DOHH2 (cell line): ENCODE measurements around the gene THBS2.

Experiments used
- H3F3A ChIP-seq: fragments of 200-600 bp; sonication (generic), shearing (Covaris generic); 2 replicates; pipeline ENCODE4 v1.6.0; 2016; ENCODE audit warnings: antibody characterized with exemption, mild to moderate bottlenecking; ENCODE audit not compliant: control insufficient read depth, insufficient read depth
- H3K27ac ChIP-seq: fragments of 200-600 bp; sonication (generic); 2 replicates; pipeline ENCODE4 v1.5.1; 2014; ENCODE audit warnings: low read depth, mild to moderate bottlenecking, low read length, moderate library complexity
- H3K27me3 ChIP-seq: fragments of 200-600 bp; sonication (generic); 2 replicates; pipeline ENCODE4 v1.6.1; 2014; ENCODE audit warnings: mild to moderate bottlenecking, low read length, mixed read lengths; ENCODE audit not compliant: control insufficient read depth
- H3K36me3 ChIP-seq: fragments of 200-600 bp; sonication (generic); 2 replicates; pipeline ENCODE4 v1.6.1; 2014; ENCODE audit warnings: mild to moderate bottlenecking, low read length, moderate library complexity, mixed read lengths; ENCODE audit not compliant: control insufficient read depth
- H3K4me1 ChIP-seq: fragments of 200-600 bp; sonication (generic); 2 replicates; pipeline ENCODE4 v1.6.1; 2014; ENCODE audit warnings: mild to moderate bottlenecking, low read length, mixed read lengths; ENCODE audit not compliant: control insufficient read depth
- H3K4me2 ChIP-seq: fragments of 200-600 bp; sonication (generic); 2 replicates; pipeline ENCODE4 v1.6.0; 2014; ENCODE audit warnings: mild to moderate bottlenecking, low read length, moderate library complexity
- H3K4me3 ChIP-seq: fragments of 200-600 bp; sonication (generic); 2 replicates; pipeline ENCODE4 v1.5.1; 2014; ENCODE audit warnings: mild to moderate bottlenecking, low read length, mixed read lengths
- H3K79me2 ChIP-seq: fragments of 200-600 bp; sonication (generic); 2 replicates; pipeline ENCODE4 v1.6.1; 2014; ENCODE audit warnings: mild to moderate bottlenecking, low read length, mixed read lengths; ENCODE audit not compliant: control insufficient read depth
- H3K9me2 ChIP-seq: fragments of 200-600 bp; sonication (generic); replicated peaks from 2 replicates; pipeline ENCODE4 v1.6.1; 2014; ENCODE audit warnings: mild to moderate bottlenecking, low read length, mixed read lengths; ENCODE audit not compliant: control insufficient read depth
- H3K9me3 ChIP-seq: fragments of 200-600 bp; sonication (generic); 2 replicates; pipeline ENCODE4 v1.6.1; 2014; ENCODE audit warnings: antibody characterized with exemption, low read length, mixed read lengths; ENCODE audit not compliant: control insufficient read depth, insufficient read depth
- H4K20me1 ChIP-seq: fragments of 200-600 bp; sonication (generic); 2 replicates; pipeline ENCODE4 v1.6.0; 2014; ENCODE audit warnings: low read depth, mild to moderate bottlenecking, antibody characterized with exemption, low read length, moderate library complexity; ENCODE audit not compliant: control insufficient read depth, insufficient read depth
- EZH2phosphoT487 ChIP-seq: fragments of 200-600 bp; sonication (generic); IDR thresholded peaks from 2 replicates; pipeline ENCODE4 v1.6.1; 2017; ENCODE audit warnings: borderline replicate concordance, mild to moderate bottlenecking, antibody characterized with exemption, low read length, moderate library complexity, mixed read lengths
- TF ChIP-seq, protein P1 (sequence below): fragments of 200-600 bp; sonication (generic); IDR thresholded peaks from one replicate; pipeline ENCODE4 v1.5.1; 2014; ENCODE audit warnings: antibody characterized with exemption, mild to moderate bottlenecking, low read depth, low read length; ENCODE audit not compliant: poor library complexity, severe bottlenecking

Gene THBS2

GRCh38 chr6:169225131-169225576 lies 28.5 kb downstream of the THBS2 start:
- H4K20me1 ChIP-seq, result no peaks in the 10 kb centered on the region
- no peak for TF ChIP-seq EZH2phosphoT487
- TF ChIP-seq, protein P1, sequence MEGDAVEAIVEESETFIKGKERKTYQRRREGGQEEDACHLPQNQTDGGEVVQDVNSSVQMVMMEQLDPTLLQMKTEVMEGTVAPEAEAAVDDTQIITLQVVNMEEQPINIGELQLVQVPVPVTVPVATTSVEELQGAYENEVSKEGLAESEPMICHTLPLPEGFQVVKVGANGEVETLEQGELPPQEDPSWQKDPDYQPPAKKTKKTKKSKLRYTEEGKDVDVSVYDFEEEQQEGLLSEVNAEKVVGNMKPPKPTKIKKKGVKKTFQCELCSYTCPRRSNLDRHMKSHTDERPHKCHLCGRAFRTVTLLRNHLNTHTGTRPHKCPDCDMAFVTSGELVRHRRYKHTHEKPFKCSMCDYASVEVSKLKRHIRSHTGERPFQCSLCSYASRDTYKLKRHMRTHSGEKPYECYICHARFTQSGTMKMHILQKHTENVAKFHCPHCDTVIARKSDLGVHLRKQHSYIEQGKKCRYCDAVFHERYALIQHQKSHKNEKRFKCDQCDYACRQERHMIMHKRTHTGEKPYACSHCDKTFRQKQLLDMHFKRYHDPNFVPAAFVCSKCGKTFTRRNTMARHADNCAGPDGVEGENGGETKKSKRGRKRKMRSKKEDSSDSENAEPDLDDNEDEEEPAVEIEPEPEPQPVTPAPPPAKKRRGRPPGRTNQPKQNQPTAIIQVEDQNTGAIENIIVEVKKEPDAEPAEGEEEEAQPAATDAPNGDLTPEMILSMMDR, result no peak
- H3K9me3 ChIP-seq, result no peaks in the 10 kb centered on the region; the same call in 1 of the 2 replicates
- H3K36me3 ChIP-seq, result no peaks in the 10 kb centered on the region
- no peaks in the 10 kb centered on the region for H3K4me1 ChIP-seq
- H3K27ac ChIP-seq, result no peak overlapping the region
- H3K27me3 ChIP-seq, result no peaks in the 10 kb centered on the region
- no peak overlapping the region for H3K4me2 ChIP-seq
- H3K9me2 ChIP-seq, result no peaks in the 10 kb centered on the region
- no peaks in the 10 kb centered on the region for H3F3A ChIP-seq
- H3K79me2 ChIP-seq, result no peaks in the 10 kb centered on the region
- H3K4me3 ChIP-seq, result no peak overlapping the region

DNA sequence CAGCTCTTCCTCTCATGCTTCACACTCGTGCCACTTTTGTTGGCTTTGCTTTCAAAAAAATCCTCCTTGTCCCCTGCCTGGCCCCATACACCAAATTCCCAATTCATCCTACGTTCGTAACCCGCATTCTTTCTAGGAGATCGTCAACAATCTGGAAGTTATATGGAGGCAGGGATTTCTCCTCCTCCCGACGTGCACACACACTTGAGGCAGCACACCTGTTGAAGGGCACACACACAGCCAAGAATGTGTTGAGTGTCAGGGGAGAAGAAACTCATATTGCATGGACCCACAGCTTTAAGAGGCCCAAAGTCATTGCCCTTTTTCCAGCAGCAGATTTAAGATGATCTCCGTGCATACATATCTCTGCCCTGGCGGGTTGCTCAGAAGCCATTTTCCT lies 28.9 kb downstream of the THBS2 start:
- Histone ChIP-seq H3K9me2 (no peaks in the 10 kb centered on the region), H3K27me3 (no peaks in the 10 kb centered on the region), H4K20me1 (no peaks in the 10 kb centered on the region), H3K9me3 (no peaks in the 10 kb centered on the region; the same call in 1 of the 2 replicates), H3K4me2 (no peak overlapping the region), H3K36me3 (no peaks in the 10 kb centered on the region), H3K4me1 (no peaks in the 10 kb centered on the region), H3K27ac (no peak overlapping the region), H3F3A (no peaks in the 10 kb centered on the region), H3K79me2 (no peaks in the 10 kb centered on the region), H3K4me3 (no peak overlapping the region)
- TF ChIP-seq, protein P1, result no peak
- TF ChIP-seq EZH2phosphoT487, result no peak

- Histone ChIP-seq H3K27me3 (no peaks in the 10 kb centered on the region), H3K9me2 (no peaks in the 10 kb centered on the region), H3K36me3 (no peaks in the 10 kb centered on the region), H3F3A (no peaks in the 10 kb centered on the region), H3K79me2 (no peaks in the 10 kb centered on the region), H3K4me2 (no peak overlapping the region), H3K4me3 (no peak overlapping the region), H3K4me1 (no peaks in the 10 kb centered on the region), H3K9me3 (no peaks in the 10 kb centered on the region; the same call in 1 of the 2 replicates), H4K20me1 (no peaks in the 10 kb centered on the region), H3K27ac (no peak overlapping the region)
- TF ChIP-seq EZH2phosphoT487, result no peak
- TF ChIP-seq, protein P1, result no peak
Observed at GRCh38 chr6:169224185-169224695, 29.4 kb downstream of the THBS2 start.
